SK-N-DZ (cell line): ENCODE measurements around the gene OSBPL2.

Experiments
- DNase-seq: peaks from one replicate; pipeline ENCODE4 v3.0.0-alpha.2; 2015; ENCODE audit warnings: low spot score

The OSBPL2 gene

GRCh38 chr20:62206388-62206775 is 31.9 kb upstream of the OSBPL2 start:
- DNase-seq = no peak

GRCh38 chr20:62208061-62208794 is 30.1 kb upstream of the OSBPL2 start:
- DNase-seq = no peak

GRCh38 chr20:62208795-62209755 is 29.2 kb upstream of the OSBPL2 start:
- DNase-seq = peak; percentile 87

- no peak for DNase-seq
Measured at GRCh38 chr20:62209850-62210495, 28.3 kb upstream of the OSBPL2 start.

GRCh38 chr20:62210496-62210855 is 27.8 kb upstream of the OSBPL2 start:
- peak; percentile 77 for DNase-seq

GRCh38 chr20:62211216-62211615 is 27.1 kb upstream of the OSBPL2 start:
- no peak for DNase-seq

GRCh38 chr20:62211769-62212288 is 26.5 kb upstream of the OSBPL2 start:
- no peak for DNase-seq

- no peak for DNase-seq
Measured at GRCh38 chr20:62212299-62212698, 26.0 kb upstream of the OSBPL2 start.

- DNase-seq = no peak
Measured at GRCh38 chr20:62214067-62214466, 24.3 kb upstream of the OSBPL2 start.

GRCh38 chr20:62215020-62215990 is 23.0 kb upstream of the OSBPL2 start:
- DNase-seq = no peak

- no peak for DNase-seq
Measured at GRCh38 chr20:62215991-62216635, 22.2 kb upstream of the OSBPL2 start.

- DNase-seq = no peak
Measured at GRCh38 chr20:62216636-62217566, 21.4 kb upstream of the OSBPL2 start.

- no peak for DNase-seq
Measured at GRCh38 chr20:62217913-62218773, 20.2 kb upstream of the OSBPL2 start.

GRCh38 chr20:62219101-62219991 is 19.0 kb upstream of the OSBPL2 start:
- DNase-seq = peak; percentile 70

- no peak for DNase-seq
Measured at GRCh38 chr20:62219992-62220665, 18.2 kb upstream of the OSBPL2 start, which contains the start of gene HRH3. Gene HRH3, minus strand, starts transcription at chr20:62220278. Its CDS starts 308 bp downstream, at chr20:62219970.
